ENCODE data around the gene CDH8.

Gene CDH8

GRCh38 chr16:61770301-61770700 lies 265.9 kb downstream of the CDH8 start:
- DNase-seq (ENCODE audit: insufficient read length, low spot score) (no peak), FAIRE-seq (no peak)
- no peak for TF ChIP-seq CTCF (IDR thresholded peaks at IDR 0.05; ENCODE audit: insufficient read depth, missing control alignments)

- no peak for FAIRE-seq
- DNase-seq (ENCODE audit: insufficient read length, low spot score) = no peak
- no peak for TF ChIP-seq CTCF (IDR thresholded peaks at IDR 0.05; ENCODE audit: insufficient read depth, missing control alignments)
These were observed 272.2 kb downstream of the CDH8 start for GRCh38 chr16:61763991-61764390.

- DNase-seq (ENCODE audit: insufficient read length, low spot score) (no peak), FAIRE-seq (no peak)
- TF ChIP-seq CTCF (IDR thresholded peaks at IDR 0.05; ENCODE audit: insufficient read depth, missing control alignments) = no peak
These were observed 273.2 kb downstream of the CDH8 start for GRCh38 chr16:61763013-61763412.

GRCh38 chr16:61730997-61731396 lies 305.2 kb downstream of the CDH8 start:
- TF ChIP-seq CTCF (IDR thresholded peaks at IDR 0.05; ENCODE audit: insufficient read depth, missing control alignments) = no peak
- DNase-seq (ENCODE audit: insufficient read length, low spot score) (no peak), FAIRE-seq (no peak)

- DNase-seq (ENCODE audit: insufficient read length, low spot score) (no peak), FAIRE-seq (no peak)
- no peak for TF ChIP-seq CTCF (IDR thresholded peaks at IDR 0.05; ENCODE audit: insufficient read depth, missing control alignments)
These were observed 309.5 kb downstream of the CDH8 start for GRCh38 chr16:61726701-61727100.

GRCh38 chr16:61726125-61726524 lies 310.1 kb downstream of the CDH8 start:
- DNase-seq (ENCODE audit: insufficient read length, low spot score) (no peak), FAIRE-seq (no peak)
- no peak for TF ChIP-seq CTCF (IDR thresholded peaks at IDR 0.05; ENCODE audit: insufficient read depth, missing control alignments)

GRCh38 chr16:61721544-61721943 lies 314.7 kb downstream of the CDH8 start:
- TF ChIP-seq CTCF (IDR thresholded peaks at IDR 0.05; ENCODE audit: insufficient read depth, missing control alignments) = no peak
- no peak for FAIRE-seq
- DNase-seq (ENCODE audit: insufficient read length, low spot score) = no peak
